ENCODE results near the gene DUSP8. TPM values are rescaled to one million over a fixed set of nuclear protein-coding genes. Genes with fewer than 3 reads are reported as not detected.

Gene DUSP8
- total RNA-seq, 1 experiment from 2014 or later, result 7.7 TPM

DNA sequence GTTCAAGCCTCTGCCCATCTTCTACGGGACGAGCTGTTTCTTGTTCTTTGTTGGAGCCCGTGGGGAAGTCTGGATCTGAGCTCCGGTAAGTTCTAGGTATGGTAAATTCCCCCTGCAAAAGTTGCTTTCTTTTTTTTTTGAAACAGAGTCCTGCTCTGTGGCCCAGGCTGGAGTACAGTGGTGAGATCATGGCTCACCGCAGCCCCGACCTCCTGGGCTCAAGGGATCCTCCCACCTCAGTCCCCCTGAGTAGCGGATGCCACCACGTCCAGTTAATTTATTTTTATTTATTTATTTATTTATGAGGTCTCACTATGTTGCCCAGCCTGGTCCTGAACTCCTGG, 50.0 kb downstream of the DUSP8 start:
- POLR2A ChIA-PET, result no interaction called here
- intact Hi-C loops (cut with micrococcal nuclease; ENCODE audit: unreplicated experiment), result no loop called here
- H3K9me3 ChIP-seq, result no peaks in the 10 kb centered on the region
- no peaks in the 10 kb centered on the region for H3K27me3 ChIP-seq (replicated peaks; ENCODE audit: control insufficient read depth, insufficient read depth, low read length)
- Mint-ChIP-seq H3K4me1 (ENCODE audit: low read depth, unreplicated experiment) (no peaks in the 10 kb centered on the region), H3K27ac (ENCODE audit: unreplicated experiment) (no peak overlapping the region), H3K27me3 (ENCODE audit: insufficient read depth, unreplicated experiment) (no peaks in the 10 kb centered on the region), H3K36me3 (ENCODE audit: insufficient read depth, unreplicated experiment) (peaks cover 5% of the 10 kb centered on the region), H3K9me3 (ENCODE audit: unreplicated experiment) (no peaks in the 10 kb centered on the region), H3K4me3 (ENCODE audit: unreplicated experiment) (no peak overlapping the region)
- no peak for DNase-seq
- CTCF ChIA-PET, result no interaction called here
- no peak overlapping the region for H3K4me3 ChIP-seq (ENCODE audit: low read depth, low read length)
- TF ChIP-seq, protein P1, sequence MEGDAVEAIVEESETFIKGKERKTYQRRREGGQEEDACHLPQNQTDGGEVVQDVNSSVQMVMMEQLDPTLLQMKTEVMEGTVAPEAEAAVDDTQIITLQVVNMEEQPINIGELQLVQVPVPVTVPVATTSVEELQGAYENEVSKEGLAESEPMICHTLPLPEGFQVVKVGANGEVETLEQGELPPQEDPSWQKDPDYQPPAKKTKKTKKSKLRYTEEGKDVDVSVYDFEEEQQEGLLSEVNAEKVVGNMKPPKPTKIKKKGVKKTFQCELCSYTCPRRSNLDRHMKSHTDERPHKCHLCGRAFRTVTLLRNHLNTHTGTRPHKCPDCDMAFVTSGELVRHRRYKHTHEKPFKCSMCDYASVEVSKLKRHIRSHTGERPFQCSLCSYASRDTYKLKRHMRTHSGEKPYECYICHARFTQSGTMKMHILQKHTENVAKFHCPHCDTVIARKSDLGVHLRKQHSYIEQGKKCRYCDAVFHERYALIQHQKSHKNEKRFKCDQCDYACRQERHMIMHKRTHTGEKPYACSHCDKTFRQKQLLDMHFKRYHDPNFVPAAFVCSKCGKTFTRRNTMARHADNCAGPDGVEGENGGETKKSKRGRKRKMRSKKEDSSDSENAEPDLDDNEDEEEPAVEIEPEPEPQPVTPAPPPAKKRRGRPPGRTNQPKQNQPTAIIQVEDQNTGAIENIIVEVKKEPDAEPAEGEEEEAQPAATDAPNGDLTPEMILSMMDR (IDR thresholded peaks at IDR 0.05; ENCODE audit: insufficient read depth in 1 of 2, low read depth in 1 of 2, low read length in 1 of 2, severe bottlenecking in 1 of 2, unreplicated experiment in 1 of 2), result no peak
- peaks cover 9% of the 10 kb centered on the region for H3K4me1 ChIP-seq
- no TSS peak for BruUV-seq (replicated peaks)
- no peaks in the 10 kb centered on the region for H3K36me3 ChIP-seq (ENCODE audit: control insufficient read depth, insufficient read depth, low read length)

DNA sequence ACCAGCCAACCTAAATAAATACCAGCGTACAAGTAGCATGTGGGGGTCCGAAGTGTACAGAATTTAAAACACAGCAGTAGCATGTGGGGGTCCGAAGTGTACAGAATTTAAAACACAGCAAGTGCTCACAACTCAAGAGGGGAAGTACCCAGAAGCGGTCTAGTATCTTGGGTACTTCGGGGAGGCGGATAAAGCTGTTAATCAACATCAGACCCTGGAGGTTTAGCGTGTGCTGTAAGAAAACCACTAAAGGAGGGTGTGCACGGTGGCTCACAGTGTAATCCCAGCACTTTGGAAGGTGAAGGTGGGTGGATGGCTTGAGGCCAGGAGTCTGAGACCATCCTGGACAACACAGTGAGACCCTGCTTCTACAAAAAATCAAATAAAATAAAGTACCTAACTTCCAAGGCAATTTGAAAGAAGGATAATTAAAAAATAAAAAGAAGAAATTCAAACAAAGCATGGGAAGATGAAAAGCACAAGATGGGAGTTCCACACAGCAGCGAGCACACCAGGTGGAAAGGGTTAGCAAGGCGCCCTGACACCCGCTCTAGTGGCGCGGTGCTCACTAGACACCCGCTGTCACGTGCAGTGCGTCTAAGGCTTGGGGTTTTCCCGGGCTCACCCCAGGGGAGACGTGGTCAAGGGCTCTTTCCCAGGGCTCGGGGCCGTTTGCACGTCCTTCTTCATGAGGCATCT, 50.5 kb downstream of the DUSP8 start:
- no peaks in the 10 kb centered on the region for H3K9me3 ChIP-seq
- no peaks in the 10 kb centered on the region for H3K36me3 ChIP-seq (ENCODE audit: control insufficient read depth, insufficient read depth, low read length)
- peaks cover 9% of the 10 kb centered on the region for H3K4me1 ChIP-seq
- intact Hi-C loops (cut with micrococcal nuclease; ENCODE audit: unreplicated experiment), result no loop called here
- Mint-ChIP-seq H3K27me3 (ENCODE audit: insufficient read depth, unreplicated experiment) (no peaks in the 10 kb centered on the region), H3K4me1 (ENCODE audit: low read depth, unreplicated experiment) (no peaks in the 10 kb centered on the region), H3K27ac (ENCODE audit: unreplicated experiment) (no peak overlapping the region), H3K36me3 (ENCODE audit: insufficient read depth, unreplicated experiment) (peaks cover 5% of the 10 kb centered on the region), H3K9me3 (ENCODE audit: unreplicated experiment) (no peaks in the 10 kb centered on the region), H3K4me3 (ENCODE audit: unreplicated experiment) (no peak overlapping the region)
- no peaks in the 10 kb centered on the region for H3K27me3 ChIP-seq (replicated peaks; ENCODE audit: control insufficient read depth, insufficient read depth, low read length)
- no peak for DNase-seq
- no peak overlapping the region for H3K4me3 ChIP-seq (ENCODE audit: low read depth, low read length)
- ChIA-PET POLR2A (interaction anchor here (0.6 kb wide), 1 partner anchor 83 kb away, joined by 3 read pairs; no protein-coding TSS in a partner anchor), CTCF (no interaction called here)
- no TSS peak for BruUV-seq (replicated peaks)
- TF ChIP-seq, protein P1 (IDR thresholded peaks at IDR 0.05; ENCODE audit: insufficient read depth in 1 of 2, low read depth in 1 of 2, low read length in 1 of 2, severe bottlenecking in 1 of 2, unreplicated experiment in 1 of 2), result no peak

DNA sequence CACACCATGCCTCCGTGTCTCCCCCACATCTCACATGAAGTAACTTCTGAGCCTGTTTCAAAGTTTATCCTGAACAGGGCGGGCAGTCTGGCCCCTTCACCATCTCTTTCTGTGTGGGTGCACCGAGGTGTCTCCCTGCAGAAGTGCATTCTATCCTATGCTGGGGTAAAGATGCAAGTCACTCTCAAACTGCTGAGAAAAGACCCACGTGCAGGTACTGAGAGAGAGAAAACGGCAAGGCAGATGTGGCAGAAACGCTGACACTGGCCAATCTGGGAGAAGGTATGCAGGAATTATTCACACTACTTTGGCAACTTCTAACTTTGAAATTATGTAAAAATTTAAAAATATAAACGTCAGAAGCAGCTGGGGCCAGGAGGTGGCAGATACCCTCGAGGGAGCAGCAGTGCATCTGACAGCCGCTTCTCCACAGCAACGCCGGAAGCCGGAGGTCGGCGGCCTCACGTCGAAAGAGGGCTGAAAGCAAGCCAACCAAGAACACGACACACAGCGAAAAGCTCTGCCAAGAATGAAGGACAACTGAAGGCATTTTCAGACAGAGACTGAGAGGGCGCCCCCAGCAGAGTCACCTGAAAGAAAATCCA, 51.3 kb downstream of the DUSP8 start:
- Mint-ChIP-seq H3K27me3 (ENCODE audit: insufficient read depth, unreplicated experiment) (no peaks in the 10 kb centered on the region), H3K4me3 (ENCODE audit: unreplicated experiment) (no peak overlapping the region), H3K9me3 (ENCODE audit: unreplicated experiment) (no peaks in the 10 kb centered on the region), H3K4me1 (ENCODE audit: low read depth, unreplicated experiment) (no peaks in the 10 kb centered on the region), H3K36me3 (ENCODE audit: insufficient read depth, unreplicated experiment) (peaks cover 5% of the 10 kb centered on the region), H3K27ac (ENCODE audit: unreplicated experiment) (no peak overlapping the region)
- H3K4me3 ChIP-seq (ENCODE audit: low read depth, low read length), result no peak overlapping the region
- DNase-seq, result no peak
- CTCF ChIA-PET, result no interaction called here
- no peaks in the 10 kb centered on the region for H3K36me3 ChIP-seq (ENCODE audit: control insufficient read depth, insufficient read depth, low read length)
- H3K9me3 ChIP-seq, result no peaks in the 10 kb centered on the region
- H3K27me3 ChIP-seq (replicated peaks; ENCODE audit: control insufficient read depth, insufficient read depth, low read length), result no peaks in the 10 kb centered on the region
- TF ChIP-seq, protein P1 (IDR thresholded peaks at IDR 0.05; ENCODE audit: insufficient read depth in 1 of 2, low read depth in 1 of 2, low read length in 1 of 2, severe bottlenecking in 1 of 2, unreplicated experiment in 1 of 2), result no peak
- H3K4me1 ChIP-seq, result peaks cover 9% of the 10 kb centered on the region
- POLR2A ChIA-PET, result interaction anchor here (0.6 kb wide), 1 partner anchor 82 kb away, joined by 3 read pairs; no protein-coding TSS in a partner anchor
- intact Hi-C loops (cut with micrococcal nuclease; ENCODE audit: unreplicated experiment), result no loop called here
- no TSS peak for BruUV-seq (replicated peaks)

All from Caco-2 (cell line).